SU-DHL-6 (cell line): ENCODE measurements around the gene AOC2.
"Not testable (repeated sequence)": the region's sequence is repeated elsewhere in the genome, so short reads cannot be mapped to it uniquely, and the experiment has no call there.

Experiments used
- H2AFZ ChIP-seq: fragments of 200-600 bp; sonication (generic); 2 replicates; pipeline ENCODE4 v1.6.1; 2014; ENCODE audit warnings: low read depth, mild to moderate bottlenecking, moderate library complexity, mixed read lengths, antibody characterized with exemption, low read length; ENCODE audit not compliant: severe bottlenecking
- H3F3A ChIP-seq: fragments of 200-600 bp; shearing (Covaris generic); 2 replicates; pipeline ENCODE4 v1.6.0; 2016; ENCODE audit warnings: antibody characterized with exemption, mild to moderate bottlenecking; ENCODE audit not compliant: insufficient read depth
- H3K27ac ChIP-seq: fragments of 200-600 bp; sonication (generic); 2 replicates; pipeline ENCODE4 v1.5.1; 2016; ENCODE audit warnings: low read depth, mild to moderate bottlenecking, low read length, moderate library complexity, mixed read lengths
- H3K27me3 ChIP-seq: fragments of 200-600 bp; sonication (generic), shearing (Covaris generic); 2 replicates; pipeline ENCODE4 v1.6.0; 2014; ENCODE audit warnings: mild to moderate bottlenecking, low read length
- H3K36me3 ChIP-seq: fragments of 200-600 bp; sonication (generic); 2 replicates; pipeline ENCODE4 v1.6.1; 2014; ENCODE audit warnings: mild to moderate bottlenecking, low read length, mixed read lengths
- H3K4me2 ChIP-seq: fragments of 300-600, 200-600 bp; shearing (Covaris generic), sonication (generic); 2 replicates; pipeline ENCODE4 v1.6.0; 2014; ENCODE audit warnings: low read length, low read depth, mild to moderate bottlenecking; ENCODE audit not compliant: poor library complexity, severe bottlenecking
- H3K4me3 ChIP-seq: fragments of 200-600 bp; sonication (generic); 2 replicates; pipeline ENCODE4 v1.5.1; 2014; ENCODE audit warnings: antibody characterized with exemption, low read length, mild to moderate bottlenecking, mixed read lengths; ENCODE audit not compliant: insufficient read depth, poor library complexity, severe bottlenecking
- H3K79me2 ChIP-seq: fragments of 200-600 bp; sonication (generic); 2 replicates; pipeline ENCODE4 v1.6.1; 2014; ENCODE audit warnings: mild to moderate bottlenecking, low read length, moderate library complexity; ENCODE audit not compliant: insufficient read depth
- H3K9ac ChIP-seq: fragments of 200-600 bp; sonication (generic); 2 replicates; pipeline ENCODE4 v1.7.0; 2014; ENCODE audit warnings: mild to moderate bottlenecking, low read length
- H3K9me2 ChIP-seq: fragments of 200-600 bp; sonication (generic); replicated peaks from 2 replicates; pipeline ENCODE4 v1.6.1; 2014; ENCODE audit warnings: low read length; ENCODE audit not compliant: insufficient read depth
- H3K9me3 ChIP-seq: fragments of 200-600 bp; sonication (generic); 2 replicates; pipeline ENCODE4 v1.6.1; 2014; ENCODE audit warnings: low read length, mixed read lengths; ENCODE audit not compliant: insufficient read depth
- H4K20me1 ChIP-seq: fragments of 200-600 bp; sonication (generic); 2 replicates; pipeline ENCODE4 v1.6.1; 2014; ENCODE audit warnings: low read depth, mild to moderate bottlenecking, antibody characterized with exemption, low read length, moderate library complexity, mixed read lengths
- EZH2phosphoT487 ChIP-seq: fragments of 200-600 bp; sonication (generic), shearing (Covaris generic); conservative IDR thresholded peaks from 2 replicates; pipeline ENCODE4 v1.6.1; 2018; ENCODE audit warnings: mild to moderate bottlenecking, antibody characterized with exemption, low read length, moderate library complexity, mixed read lengths
- TF ChIP-seq, protein P1 (sequence below): fragments of 200-600 bp; sonication (generic); IDR thresholded peaks from one replicate; pipeline ENCODE4 v1.5.1; 2017; ENCODE audit warnings: antibody characterized with exemption, mild to moderate bottlenecking, low read length, moderate library complexity; ENCODE audit not compliant: insufficient read depth, poor library complexity, severe bottlenecking

AOC2 gene

DNA sequence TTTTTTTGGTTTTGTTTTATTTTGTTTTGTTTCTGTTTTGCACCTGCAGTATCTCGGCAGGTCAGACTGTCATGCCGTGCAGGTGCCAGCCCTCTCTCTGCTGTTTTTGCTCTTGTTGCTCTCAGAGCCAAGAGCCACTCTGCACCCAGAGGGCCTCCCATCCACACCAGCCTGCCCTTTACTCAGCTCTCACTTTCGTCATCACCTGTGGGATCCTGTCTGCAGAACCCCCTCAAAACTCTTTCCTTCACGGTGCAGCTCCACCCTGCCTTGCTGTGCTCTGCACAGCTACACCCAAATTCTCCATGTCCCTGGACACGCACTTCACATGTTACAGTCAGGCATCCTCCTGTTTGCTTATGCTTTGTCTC lies 9.2 kb downstream of the AOC2 start:
- Histone ChIP-seq H3K27me3 (no peaks in the 10 kb centered on the region), H3F3A (no peaks in the 10 kb centered on the region), H3K4me3 (no peak overlapping the region), H3K9me3 (no peaks in the 10 kb centered on the region), H4K20me1 (no peaks in the 10 kb centered on the region), H3K9me2 (no peaks in the 10 kb centered on the region), H3K27ac (no peak overlapping the region), H3K79me2 (no peaks in the 10 kb centered on the region), H2AFZ (no peak overlapping the region), H3K4me2 (no peak overlapping the region), H3K36me3 (no peaks in the 10 kb centered on the region), H3K9ac (no peak overlapping the region)
- no peak for TF ChIP-seq EZH2phosphoT487
- TF ChIP-seq, protein P1, sequence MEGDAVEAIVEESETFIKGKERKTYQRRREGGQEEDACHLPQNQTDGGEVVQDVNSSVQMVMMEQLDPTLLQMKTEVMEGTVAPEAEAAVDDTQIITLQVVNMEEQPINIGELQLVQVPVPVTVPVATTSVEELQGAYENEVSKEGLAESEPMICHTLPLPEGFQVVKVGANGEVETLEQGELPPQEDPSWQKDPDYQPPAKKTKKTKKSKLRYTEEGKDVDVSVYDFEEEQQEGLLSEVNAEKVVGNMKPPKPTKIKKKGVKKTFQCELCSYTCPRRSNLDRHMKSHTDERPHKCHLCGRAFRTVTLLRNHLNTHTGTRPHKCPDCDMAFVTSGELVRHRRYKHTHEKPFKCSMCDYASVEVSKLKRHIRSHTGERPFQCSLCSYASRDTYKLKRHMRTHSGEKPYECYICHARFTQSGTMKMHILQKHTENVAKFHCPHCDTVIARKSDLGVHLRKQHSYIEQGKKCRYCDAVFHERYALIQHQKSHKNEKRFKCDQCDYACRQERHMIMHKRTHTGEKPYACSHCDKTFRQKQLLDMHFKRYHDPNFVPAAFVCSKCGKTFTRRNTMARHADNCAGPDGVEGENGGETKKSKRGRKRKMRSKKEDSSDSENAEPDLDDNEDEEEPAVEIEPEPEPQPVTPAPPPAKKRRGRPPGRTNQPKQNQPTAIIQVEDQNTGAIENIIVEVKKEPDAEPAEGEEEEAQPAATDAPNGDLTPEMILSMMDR, result no peak

DNA sequence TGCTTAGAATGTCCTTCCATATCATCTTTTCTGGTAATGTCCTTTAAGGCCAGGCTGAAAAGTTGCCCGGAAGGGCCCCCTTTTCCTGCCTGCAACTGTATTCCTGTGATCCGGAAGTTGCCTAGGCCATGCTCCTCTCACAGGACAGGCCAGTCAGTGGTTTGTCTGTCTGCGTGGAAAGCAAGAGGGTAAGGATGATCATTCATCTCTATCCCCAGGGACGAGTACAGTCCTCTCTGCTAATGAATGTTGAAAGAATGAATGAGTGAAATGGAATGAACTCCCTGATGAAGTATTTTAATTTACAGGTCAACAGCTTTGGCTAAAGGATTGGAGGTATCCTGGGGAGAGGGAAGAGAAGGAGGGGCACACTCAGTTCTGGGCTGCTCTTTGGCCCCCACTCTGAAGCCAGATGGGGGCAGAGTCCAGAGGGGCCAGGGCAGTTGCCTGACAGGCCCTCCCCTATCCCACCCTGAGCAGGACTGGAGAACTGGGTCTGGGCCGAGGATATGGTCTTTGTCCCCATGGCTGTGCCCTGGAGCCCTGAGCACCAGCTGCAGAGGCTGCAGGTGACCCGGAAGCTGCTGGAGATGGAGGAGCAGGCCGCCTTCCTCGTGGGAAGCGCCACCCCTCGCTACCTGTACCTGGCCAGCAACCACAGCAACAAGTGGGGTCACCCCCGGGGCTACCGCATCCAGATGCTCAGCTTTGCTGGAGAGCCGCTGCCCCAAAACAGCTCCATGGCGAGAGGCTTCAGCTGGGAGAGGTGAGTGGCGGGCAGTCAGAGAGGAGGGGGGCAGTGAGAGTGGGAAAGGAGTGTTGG lies 9.8 kb downstream of the AOC2 start:
- H4K20me1 ChIP-seq, result no peaks in the 10 kb centered on the region
- H3K9me3 ChIP-seq, result no peaks in the 10 kb centered on the region
- H3K4me2 ChIP-seq, result no peak overlapping the region
- no peak overlapping the region for H2AFZ ChIP-seq
- no peaks in the 10 kb centered on the region for H3K79me2 ChIP-seq
- TF ChIP-seq, protein P1, result no peak
- no peak for TF ChIP-seq EZH2phosphoT487
- H3K9ac ChIP-seq, result no peak overlapping the region
- no peaks in the 10 kb centered on the region for H3F3A ChIP-seq
- no peaks in the 10 kb centered on the region for H3K36me3 ChIP-seq
- H3K27ac ChIP-seq, result no peak overlapping the region
- no peak overlapping the region for H3K4me3 ChIP-seq
- H3K27me3 ChIP-seq, result no peaks in the 10 kb centered on the region
- H3K9me2 ChIP-seq, result no peaks in the 10 kb centered on the region

DNA sequence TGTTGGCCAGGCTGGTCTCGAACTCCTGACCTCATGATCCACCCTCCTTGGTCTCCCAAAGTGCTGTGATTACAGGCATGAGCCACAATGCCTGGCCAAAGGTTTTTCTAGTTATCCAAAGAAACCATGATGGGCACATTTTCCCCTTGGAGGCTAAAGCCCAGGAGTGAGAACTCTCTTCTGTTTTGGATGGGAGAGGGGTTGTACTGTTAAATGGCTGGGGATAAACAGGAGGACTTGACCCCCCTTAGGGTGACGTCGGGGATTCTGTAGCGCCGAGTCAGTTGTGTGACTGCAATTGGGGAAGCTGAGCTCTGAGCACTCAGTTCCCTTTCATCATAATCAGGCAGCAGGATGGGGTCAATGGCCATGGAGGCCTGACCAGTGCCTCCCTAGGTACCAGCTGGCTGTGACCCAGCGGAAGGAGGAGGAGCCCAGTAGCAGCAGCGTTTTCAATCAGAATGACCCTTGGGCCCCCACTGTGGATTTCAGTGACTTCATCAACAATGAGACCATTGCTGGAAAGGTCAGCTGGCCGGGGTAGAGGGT lies 10.7 kb downstream of the AOC2 start:
- Histone ChIP-seq H3K27me3 (no peaks in the 10 kb centered on the region), H3K4me2 (no peak overlapping the region), H3K4me3 (no peak overlapping the region), H3K9me3 (no peaks in the 10 kb centered on the region), H3K79me2 (no peaks in the 10 kb centered on the region), H3K27ac (no peak overlapping the region), H3K36me3 (no peaks in the 10 kb centered on the region), H3F3A (no peaks in the 10 kb centered on the region), H3K9ac (no peak overlapping the region), H2AFZ (no peak overlapping the region), H3K9me2 (no peaks in the 10 kb centered on the region), H4K20me1 (no peaks in the 10 kb centered on the region)
- no peak for TF ChIP-seq EZH2phosphoT487

DNA sequence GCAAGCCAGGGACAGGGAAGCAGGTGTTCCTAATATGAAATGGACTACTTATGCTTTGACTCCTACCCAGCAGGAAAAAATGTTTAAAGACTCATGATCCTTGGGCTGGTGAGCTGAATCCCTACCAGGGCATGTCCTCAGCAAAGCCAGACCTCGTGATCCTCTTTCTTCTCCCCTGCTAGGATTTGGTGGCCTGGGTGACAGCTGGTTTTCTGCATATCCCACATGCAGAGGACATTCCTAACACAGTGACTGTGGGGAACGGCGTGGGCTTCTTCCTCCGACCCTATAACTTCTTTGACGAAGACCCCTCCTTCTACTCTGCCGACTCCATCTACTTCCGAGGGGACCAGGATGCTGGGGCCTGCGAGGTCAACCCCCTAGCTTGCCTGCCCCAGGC lies 11.7 kb downstream of the AOC2 start:
- H2AFZ ChIP-seq, H4K20me1 ChIP-seq, H3K27ac ChIP-seq, H3K9me3 ChIP-seq, H3F3A ChIP-seq, H3K79me2 ChIP-seq, H3K27me3 ChIP-seq, H3K4me2 ChIP-seq, H3K4me3 ChIP-seq, H3K9ac ChIP-seq, H3K9me2 ChIP-seq, H3K36me3 ChIP-seq: not testable (repeated sequence)

DNA sequence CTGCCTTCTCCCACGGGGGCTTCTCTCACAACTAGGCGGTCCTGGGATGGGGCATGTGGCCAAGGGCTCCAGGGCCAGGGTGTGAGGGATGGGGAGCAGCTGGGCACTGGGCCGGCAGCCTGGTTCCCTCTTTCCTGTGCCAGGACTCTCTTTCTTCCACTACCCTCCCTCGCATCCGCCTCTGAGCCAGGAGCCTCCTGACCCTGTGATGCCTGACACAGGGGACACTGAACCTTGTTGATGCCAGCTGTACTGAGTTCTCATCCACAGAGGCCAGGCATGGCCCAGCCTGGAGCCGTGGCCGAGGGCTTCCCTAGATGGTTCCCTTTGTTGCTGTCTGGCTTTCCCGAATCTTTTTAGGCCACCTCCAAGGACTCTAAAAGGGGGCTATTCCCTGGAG lies 12.1 kb downstream of the AOC2 start:
- not testable (repeated sequence) for H3F3A ChIP-seq, H3K79me2 ChIP-seq, H3K9ac ChIP-seq, H3K4me3 ChIP-seq, H3K9me3 ChIP-seq, H3K27me3 ChIP-seq, H3K27ac ChIP-seq, H2AFZ ChIP-seq, H3K9me2 ChIP-seq, H3K4me2 ChIP-seq, H3K36me3 ChIP-seq, H4K20me1 ChIP-seq
